Mesenteric fat pad (tissue), 1 donor: ENCODE results near the gene OMP. TPM values are rescaled to one million over a fixed set of nuclear protein-coding genes. Genes with fewer than 3 reads are reported as not detected.

Experiments used
- DNase-seq: peaks from one replicate; pipeline ENCODE4 v3.0.0-alpha.2; 2020; ENCODE audit warnings: low spot score
- total RNA-seq: library from RNA; stranded (reverse); fragmentation: NEBNext Ultra II Directional; extraction: Animal tissue kit (Norgen Biotek cat#: 25700); gene quantifications from one replicate; pipeline ENCODE4 v1.2.1, GENCODE V29; 2021
- donor health status: DM: yes; HTN: yes; CAD: no.

OMP gene
- total RNA-seq, 1 donor from 2014 or later: not detected

- DNase-seq: no peak
Measured at GRCh38 chr11:77101043-77101537, 1.6 kb upstream of the OMP start.

- no peak for DNase-seq
Measured at GRCh38 chr11:77103319-77103718, 679 bp downstream of the OMP start.

GRCh38 chr11:77104727-77105126 lies 2.1 kb downstream of the OMP start:
- no peak for DNase-seq

- no peak for DNase-seq
Measured at GRCh38 chr11:77106321-77106720, 3.7 kb downstream of the OMP start.

- DNase-seq: no peak
Measured at GRCh38 chr11:77106759-77107158, 4.1 kb downstream of the OMP start.

GRCh38 chr11:77107950-77108349 lies 5.3 kb downstream of the OMP start:
- no peak for DNase-seq

GRCh38 chr11:77108436-77108835 lies 5.8 kb downstream of the OMP start:
- no peak for DNase-seq

GRCh38 chr11:77109236-77110019 lies 6.8 kb downstream of the OMP start:
- DNase-seq: no peak

- no peak for DNase-seq
Measured at GRCh38 chr11:77110836-77111235, 8.2 kb downstream of the OMP start.

- no peak for DNase-seq
Measured at GRCh38 chr11:77111277-77111676, 8.6 kb downstream of the OMP start.

- DNase-seq: no peak
Measured at GRCh38 chr11:77111946-77112345, 9.3 kb downstream of the OMP start.

GRCh38 chr11:77112641-77113381 lies 10.2 kb downstream of the OMP start:
- DNase-seq: no peak

- no peak for DNase-seq
Measured at GRCh38 chr11:77113382-77114088, 10.9 kb downstream of the OMP start.

- no peak for DNase-seq
Measured at GRCh38 chr11:77114089-77114463, 11.4 kb downstream of the OMP start.

- no peak for DNase-seq
Measured at GRCh38 chr11:77115181-77115611, 12.6 kb downstream of the OMP start.

GRCh38 chr11:77115956-77116355 lies 13.3 kb downstream of the OMP start:
- DNase-seq: no peak

GRCh38 chr11:77117492-77117891 lies 14.9 kb downstream of the OMP start:
- no peak for DNase-seq

GRCh38 chr11:77118086-77118485 lies 15.4 kb downstream of the OMP start:
- DNase-seq: no peak

GRCh38 chr11:77118971-77119370 lies 16.3 kb downstream of the OMP start:
- DNase-seq: no peak

GRCh38 chr11:77119531-77119936 lies 16.9 kb downstream of the OMP start:
- no peak for DNase-seq

- DNase-seq: no peak
Measured at GRCh38 chr11:77120571-77120970, 17.9 kb downstream of the OMP start.

GRCh38 chr11:77121096-77121640 lies 18.5 kb downstream of the OMP start:
- DNase-seq: no peak
